Measurements from ENCODE around the gene CASP6. TPM values are rescaled to one million over a fixed set of nuclear protein-coding genes. Genes with fewer than 3 reads are reported as not detected.

Gene CASP6
- total RNA-seq, 2 experiments from 2014 or later: 5.4 to 5.5 TPM

- Mint-ChIP-seq H3K4me1 (ENCODE audit: low read depth) (no peaks in the 10 kb centered on the region), H3K36me3 (ENCODE audit: low read depth) (no peaks in the 10 kb centered on the region), H3K27ac (no peak overlapping the region), H3K4me3 (no peak overlapping the region), H3K9me3 (no peaks in the 10 kb centered on the region), H3K27me3 (no peaks in the 10 kb centered on the region)
- intact Hi-C loops (cut with DNase I, micrococcal nuclease): no loop called here
- CTCF ChIA-PET: no interaction called here
- POLR2A ChIA-PET: interaction anchor here (1.0 kb wide), 1 partner anchor 10 kb away, joined by 3 read pairs; no protein-coding TSS in a partner anchor
- no peak overlapping the region for H3K27ac ChIP-seq (ENCODE audit: low read depth in 1 of 2, low read length in 2 of 2)
- no peaks in the 10 kb centered on the region for H3K36me3 ChIP-seq (ENCODE audit: insufficient read depth, low read length)
- H3K27me3 ChIP-seq (ENCODE audit: control insufficient read depth in 1 of 2, insufficient read depth in 2 of 2, low read length in 2 of 2): no peaks in the 10 kb centered on the region
- H3K4me3 ChIP-seq (ENCODE audit: low read length): no peak overlapping the region
- DNase-seq: no peak
- ATAC-seq (ENCODE audit: poor library complexity): no peak
- TF ChIP-seq CTCF (IDR thresholded peaks at IDR 0.05): no peak
- no peaks in the 10 kb centered on the region for H3K4me1 ChIP-seq (ENCODE audit: insufficient read depth, low read length)
- no peaks in the 10 kb centered on the region for H3K9me3 ChIP-seq (ENCODE audit: control insufficient read depth in 1 of 2, insufficient read depth in 1 of 2, low read length in 2 of 2)
Measured at GRCh38 chr4:109746728-109747127, 43.5 kb upstream of the CASP6 start.

GRCh38 chr4:109745830-109746229 lies 42.6 kb upstream of the CASP6 start:
- Mint-ChIP-seq H3K36me3 (ENCODE audit: low read depth) (no peaks in the 10 kb centered on the region), H3K4me3 (no peak overlapping the region), H3K4me1 (ENCODE audit: low read depth) (no peaks in the 10 kb centered on the region), H3K9me3 (no peaks in the 10 kb centered on the region), H3K27ac (no peak overlapping the region), H3K27me3 (no peaks in the 10 kb centered on the region)
- intact Hi-C loops (cut with DNase I, micrococcal nuclease): no loop called here
- DNase-seq: no peak
- no peaks in the 10 kb centered on the region for H3K9me3 ChIP-seq (ENCODE audit: control insufficient read depth in 1 of 2, insufficient read depth in 1 of 2, low read length in 2 of 2)
- no peak overlapping the region for H3K4me3 ChIP-seq (ENCODE audit: low read length)
- no peak overlapping the region for H3K27ac ChIP-seq (ENCODE audit: low read depth in 1 of 2, low read length in 2 of 2)
- H3K36me3 ChIP-seq (ENCODE audit: insufficient read depth, low read length): no peaks in the 10 kb centered on the region
- no peak for TF ChIP-seq CTCF (IDR thresholded peaks at IDR 0.05)
- no peak for ATAC-seq (ENCODE audit: poor library complexity)
- POLR2A ChIA-PET: no interaction called here
- no peaks in the 10 kb centered on the region for H3K27me3 ChIP-seq (ENCODE audit: control insufficient read depth in 1 of 2, insufficient read depth in 2 of 2, low read length in 2 of 2)
- CTCF ChIA-PET: no interaction called here
- H3K4me1 ChIP-seq (ENCODE audit: insufficient read depth, low read length): no peaks in the 10 kb centered on the region

GRCh38 chr4:109739547-109739946 lies 36.3 kb upstream of the CASP6 start:
- H3K9me3 ChIP-seq (ENCODE audit: control insufficient read depth in 1 of 2, insufficient read depth in 1 of 2, low read length in 2 of 2): no peaks in the 10 kb centered on the region
- no peaks in the 10 kb centered on the region for H3K4me1 ChIP-seq (ENCODE audit: insufficient read depth, low read length)
- Mint-ChIP-seq H3K4me3 (no peak overlapping the region), H3K4me1 (ENCODE audit: low read depth) (no peaks in the 10 kb centered on the region), H3K9me3 (no peaks in the 10 kb centered on the region), H3K27ac (no peak overlapping the region), H3K36me3 (ENCODE audit: low read depth) (no peaks in the 10 kb centered on the region), H3K27me3 (no peaks in the 10 kb centered on the region)
- no peak for DNase-seq
- no peak for TF ChIP-seq CTCF (IDR thresholded peaks at IDR 0.05)
- intact Hi-C loops (cut with DNase I, micrococcal nuclease): loop anchor here in 1 of 2 experiments (10.0 kb wide), 1 partner anchor 1095 kb away; no protein-coding TSS in a partner anchor
- H3K36me3 ChIP-seq (ENCODE audit: insufficient read depth, low read length): no peaks in the 10 kb centered on the region
- no peak overlapping the region for H3K27ac ChIP-seq (ENCODE audit: low read depth in 1 of 2, low read length in 2 of 2)
- POLR2A ChIA-PET: no interaction called here
- H3K4me3 ChIP-seq (ENCODE audit: low read length): no peak overlapping the region
- ATAC-seq (ENCODE audit: poor library complexity): no peak
- CTCF ChIA-PET: no interaction called here
- H3K27me3 ChIP-seq (ENCODE audit: control insufficient read depth in 1 of 2, insufficient read depth in 2 of 2, low read length in 2 of 2): no peaks in the 10 kb centered on the region

All from CD4-positive, alpha-beta T cell (primary cell).